HepG2 (cell line): ENCODE measurements around the gene NOM1. TPM values are rescaled to one million over a fixed set of nuclear protein-coding genes. Genes with fewer than 3 reads are reported as not detected.

Experiments used
- CCAR2 ChIP-seq: fragments of 200-400 bp; formaldehyde crosslinking; optimal IDR thresholded peaks from 2 replicates; pipeline ENCODE3; 2018; ENCODE audit warnings: low read depth, mild to moderate bottlenecking, low read length, moderate library complexity
- GATAD2A ChIP-seq: IDR thresholded peaks from 2 replicates; pipeline ENCODE4 v1.6.1; 2016
- HOXA3 ChIP-seq: sonication (generic); formaldehyde crosslinking; IDR thresholded peaks from 2 replicates; pipeline ENCODE4 v1.5.0; 2020; ENCODE audit warnings: missing genetic modification reagents
- NFIB ChIP-seq: sonication (generic); formaldehyde crosslinking; IDR thresholded peaks from 2 replicates; pipeline ENCODE4 v1.9.0; 2021; ENCODE audit warnings: missing genetic modification reagents, mild to moderate bottlenecking, borderline replicate concordance
- NR3C1 ChIP-seq: sonication (generic); formaldehyde crosslinking; IDR thresholded peaks from 2 replicates; pipeline ENCODE4 v1.4.0; 2020; ENCODE audit warnings: missing genetic modification reagents
- PITX1 ChIP-seq: sonication (generic); formaldehyde crosslinking; IDR thresholded peaks from 2 replicates; pipeline ENCODE4 v1.5.1; 2020; ENCODE audit warnings: mild to moderate bottlenecking, missing genetic modification reagents
- PLRG1 ChIP-seq: fragments of 450-650 bp; conservative IDR thresholded peaks from 2 replicates; pipeline ENCODE4 v1.6.1; 2016
- SMC3 ChIP-seq: IDR thresholded peaks from 2 replicates; pipeline ENCODE4 v1.6.1; 2011; ENCODE audit warnings: low read length, improper control_type of control experiment
- U2AF2 ChIP-seq: fragments of 200-400 bp; formaldehyde crosslinking; IDR thresholded peaks from 2 replicates; pipeline ENCODE4 v1.6.1; 2017; ENCODE audit warnings: low read depth, mild to moderate bottlenecking, low read length
- ZBTB40 ChIP-seq, 2 experiments: fragments of 450-650 bp in 1 of 2; sonication (generic) in 1 of 2; formaldehyde crosslinking in 1 of 2; IDR thresholded peaks; 2 replicates each; pipeline versions ENCODE4 v1.6.1 to v1.8.0; 2016 to 2022; ENCODE audit warnings: antibody characterized with exemption in 1 of 2, mild to moderate bottlenecking in 1 of 2, missing genetic modification reagents in 1 of 2
- ZFAT ChIP-seq: sonication (generic); formaldehyde crosslinking; conservative IDR thresholded peaks from 2 replicates; pipeline ENCODE4 v1.8.1; 2023; ENCODE audit warnings: missing genetic modification reagents, inconsistent platforms
- ZNF296 ChIP-seq: sonication (generic); formaldehyde crosslinking; conservative IDR thresholded peaks from 2 replicates; pipeline ENCODE4 v1.5.0; 2020; ENCODE audit warnings: mild to moderate bottlenecking, missing genetic modification reagents
- ZNF431 ChIP-seq: sonication (generic); formaldehyde crosslinking; IDR thresholded peaks from 2 replicates; pipeline ENCODE4 v1.9.0; 2022; ENCODE audit warnings: missing genetic modification reagents, low read depth, mild to moderate bottlenecking, borderline replicate concordance
- ZSCAN21 ChIP-seq: sonication (generic); formaldehyde crosslinking; IDR thresholded peaks from 2 replicates; pipeline ENCODE4 v1.8.0; 2022; ENCODE audit warnings: mild to moderate bottlenecking, missing genetic modification reagents, moderate library complexity, borderline replicate concordance
- polyA plus RNA-seq, 8 experiments: library from polyadenylated mRNA; depleted of rRNA in 3 of 8; stranded (reverse) in 7 of 8; unstranded in 1 of 8; fragments of >200 nt; fragmentation: Illumina TruSeq in 4 of 8; extraction: Trizol in 4 of 8; gene quantifications; 2 replicates each; pipeline versions ENCODE4 v1.2.1 to v1.2.3, GENCODE V29; 2011 to 2016; ENCODE audit warnings: low read depth in 4 of 8, missing spikeins in 1 of 8, mixed read lengths in 1 of 8; ENCODE audit not compliant: insufficient read depth in 1 of 8
- total RNA-seq, 5 experiments: library from RNA; depleted of rRNA; stranded (reverse); fragments of >200 nt; fragmentation: Illumina TruSeq; extraction: Trizol; gene quantifications; 2 replicates each; pipeline ENCODE4 v1.2.3, GENCODE V29; 2016; ENCODE audit warnings: low read depth in 1 of 5

NOM1 gene
- total and polyA plus RNA-seq, 2 of the 13 experiments (the other 11 are each of a cell fraction or from before 2014, with no cell fraction given): 14.2 to 26.2 TPM

GRCh38 chr7:157013602-157014549 is 64.4 kb downstream of the NOM1 start (continued):
- TF ChIP-seq ZBTB40 (IDR thresholded peaks at IDR 0.05) (no peak), ZBTB40 (CRISPR knock-in tag; IDR thresholded peaks at IDR 0.05) (no peak), PLRG1 (no peak), ZFAT (CRISPR knock-in tag) (no peak), ZNF296 (no peak), ZNF431 (CRISPR knock-in tag) (no peak), NR3C1 (CRISPR knock-in tag) (no peak), ZSCAN21 (CRISPR knock-in tag) (no peak), CCAR2 (no peak), U2AF2 (no peak), NFIB (CRISPR knock-in tag) (no peak), GATAD2A (0 out of 2 replicates have a peak, but pooled peaks have one; percentile 19), PITX1 (CRISPR knock-in tag) (0 out of 2 replicates have a peak, but pooled peaks have one; percentile 33), SMC3 (no peak), HOXA3 (CRISPR knock-in tag) (no peak)
